Measurements from ENCODE around the gene LSAMP. TPM values are rescaled to one million over a fixed set of nuclear protein-coding genes. Genes with fewer than 3 reads are reported as not detected.

LSAMP gene
- total and polyA plus RNA-seq, 2 of the 13 experiments (the other 11 are each of a cell fraction or from before 2014, with no cell fraction given) = not detected

DNA sequence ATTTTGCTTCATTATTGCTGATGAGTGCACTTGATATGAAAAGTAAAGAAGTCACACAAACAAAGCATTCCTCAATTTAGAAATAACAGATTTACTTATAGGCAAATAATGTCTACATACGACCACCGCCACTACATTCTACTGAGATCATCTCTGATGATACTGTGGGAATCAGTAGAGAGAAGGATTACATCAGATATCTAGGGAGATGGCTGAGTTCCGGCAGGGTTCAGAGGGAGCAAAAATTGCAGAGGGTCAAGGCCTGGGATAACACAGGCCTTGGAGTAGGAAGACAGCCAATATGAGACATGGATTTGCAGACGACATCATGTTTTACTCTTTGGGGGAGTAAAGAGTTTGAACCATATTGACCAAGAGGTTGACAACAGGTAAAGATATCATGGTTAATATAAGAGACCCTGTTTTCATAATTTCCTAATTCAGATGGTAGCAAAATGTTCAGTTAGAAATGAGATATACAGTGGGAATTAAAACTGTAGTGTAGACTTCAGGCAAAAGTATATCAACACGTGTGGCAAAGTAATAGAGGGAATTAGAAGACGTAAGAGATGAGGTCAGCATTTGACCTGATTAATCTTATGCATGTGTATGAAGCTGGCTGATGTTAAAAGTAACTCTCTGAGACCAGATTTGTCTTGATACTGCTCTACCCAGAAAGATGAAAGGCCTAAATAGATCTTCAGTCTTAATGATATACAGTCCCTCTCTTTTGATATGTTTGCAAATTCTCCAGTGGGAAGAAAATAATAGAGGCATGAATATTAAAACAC lies 15.6 kb downstream of the LSAMP start:
- FAIRE-seq = no peak
- no peak for TF ChIP-seq ZNF891 (CRISPR knock-in tag; IDR thresholded peaks at IDR 0.05)
- TF ChIP-seq ZNF567 (CRISPR knock-in tag; IDR thresholded peaks at IDR 0.05; ENCODE audit: borderline replicate concordance) = no peak
- TF ChIP-seq EED (CRISPR knock-in tag; IDR thresholded peaks at IDR 0.05) = no peak
- TF ChIP-seq, protein P1, sequence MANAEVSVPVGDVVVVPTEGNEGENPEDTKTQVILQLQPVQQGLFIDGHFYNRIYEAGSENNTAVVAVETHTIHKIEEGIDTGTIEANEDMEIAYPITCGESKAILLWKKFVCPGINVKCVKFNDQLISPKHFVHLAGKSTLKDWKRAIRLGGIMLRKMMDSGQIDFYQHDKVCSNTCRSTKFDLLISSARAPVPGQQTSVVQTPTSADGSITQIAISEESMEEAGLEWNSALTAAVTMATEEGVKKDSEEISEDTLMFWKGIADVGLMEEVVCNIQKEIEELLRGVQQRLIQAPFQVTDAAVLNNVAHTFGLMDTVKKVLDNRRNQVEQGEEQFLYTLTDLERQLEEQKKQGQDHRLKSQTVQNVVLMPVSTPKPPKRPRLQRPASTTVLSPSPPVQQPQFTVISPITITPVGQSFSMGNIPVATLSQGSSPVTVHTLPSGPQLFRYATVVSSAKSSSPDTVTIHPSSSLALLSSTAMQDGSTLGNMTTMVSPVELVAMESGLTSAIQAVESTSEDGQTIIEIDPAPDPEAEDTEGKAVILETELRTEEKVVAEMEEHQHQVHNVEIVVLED (CRISPR knock-in tag; IDR thresholded peaks at IDR 0.05; ENCODE audit: borderline replicate concordance) = no peak
- TF ChIP-seq ZNF230 (CRISPR knock-in tag; IDR thresholded peaks at IDR 0.05) = no peak
- no peak for TF ChIP-seq ZNF18 (CRISPR knock-in tag; IDR thresholded peaks at IDR 0.05; ENCODE audit: insufficient replicate concordance)
- TF ChIP-seq ZNF687 (CRISPR knock-in tag; IDR thresholded peaks at IDR 0.05) = no peak
- TF ChIP-seq SMAD1 (CRISPR knock-in tag; IDR thresholded peaks at IDR 0.05; ENCODE audit: borderline replicate concordance, low read depth) = no peak
- no peak for TF ChIP-seq ZNF280B (CRISPR knock-in tag; IDR thresholded peaks at IDR 0.05; ENCODE audit: borderline replicate concordance)
- TF ChIP-seq FOXA1 (IDR thresholded peaks at IDR 0.05) = no peak
- no peak for TF ChIP-seq FOXA1 (CRISPR knock-in tag; IDR thresholded peaks at IDR 0.05)

More for the DNA sequence above, 15.6 kb downstream of the LSAMP start:
- H3K27me3 ChIP-seq (ENCODE audit: control insufficient read depth in 1 of 2, insufficient read depth in 2 of 2, low read length in 2 of 2) = no peaks in the 10 kb centered on the region
- H3K4me3 ChIP-seq (replicated peaks in 1 of 3; ENCODE audit: insufficient read depth in 1 of 3, low read depth in 2 of 3, low read length in 3 of 3) = no peak overlapping the region
- no peak overlapping the region for H2AFZ ChIP-seq (ENCODE audit: low read length)
- intact Hi-C loops (cut with micrococcal nuclease; ENCODE audit: unreplicated experiment) (no loop called here), in situ Hi-C loops (cut with HindIII; ENCODE audit: extremely low pct_ligation_motif_present, low pct_unique_long_range_greater_than_20kb) (no loop called here)
- no peaks in the 10 kb centered on the region for H3K79me2 ChIP-seq (ENCODE audit: insufficient read depth, low read length)
- BruUV-seq (replicated peaks) = no TSS peak
- no peaks in the 10 kb centered on the region for H4K20me1 ChIP-seq (ENCODE audit: insufficient read depth, low read length)
- WGBS (ENCODE audit: low lambda C conversion rate) = 3% methylated on average over 6 of the region's 6 CpGs
- no peaks in the 10 kb centered on the region for H3K36me3 ChIP-seq (replicated peaks in 1 of 2; ENCODE audit: control insufficient read depth in 1 of 2, insufficient read depth in 2 of 2, low read length in 2 of 2)
- ChIA-PET CTCF (ENCODE audit: low intra/inter-chr PET ratio, low total read pairs) (no interaction called here), POLR2A (no interaction called here)
- H3K9me3 ChIP-seq (ENCODE audit: low read length) = no peaks in the 10 kb centered on the region
- no peak for DNase-seq (ENCODE audit: low spot score)
- H3K4me1 ChIP-seq (ENCODE audit: insufficient read depth, low read length) = 0 out of 2 replicates have a peak, but pooled peaks cover 6% of the 10 kb centered on the region
- no peak overlapping the region for H3K27ac ChIP-seq (ENCODE audit: extremely low read length, insufficient read depth, low read length)
- ATAC-seq = no peak
- H3K4me2 ChIP-seq (ENCODE audit: low read depth, low read length) = no peak overlapping the region
- H3K9ac ChIP-seq (ENCODE audit: insufficient read depth, low read depth, low read length) = no peak overlapping the region

All from HepG2 (cell line).